Stomach (tissue), 9 donors: ENCODE data around the gene AKAP8L. TPM values are rescaled to one million over a fixed set of nuclear protein-coding genes. Genes with fewer than 3 reads are reported as not detected.

ENCODE experiments used
- DNase-seq, 2 donors: peaks; one replicate each; pipeline versions ENCODE4 v3.0.0 to v3.0.0-alpha.2; 2013 to 2019
- H3K27ac ChIP-seq, 5 donors: fragments of 200-600 bp in 4 of 5; sonication (generic) in 4 of 5; one replicate each; pipeline ENCODE4 v1.5.1; 2013 to 2019; ENCODE audit warnings: mild to moderate bottlenecking in 1 of 5, moderate library complexity in 1 of 5
- H3K27me3 ChIP-seq, 3 donors: fragments of 200-600 bp; sonication (generic); one replicate each; pipeline ENCODE4 v1.5.1; 2017 to 2019; ENCODE audit warnings: mixed run types in 1 of 3
- H3K36me3 ChIP-seq, 4 donors: fragments of 200-600 bp; sonication (generic); 1 replicate in 3 of 4; 2 replicates in 1 of 4; pipeline ENCODE4 v1.5.1; 2016 to 2019
- H3K4me1 ChIP-seq, 4 donors: fragments of 200-600 bp; sonication (generic); one replicate each; pipeline ENCODE4 v1.5.1; 2016 to 2019
- H3K4me3 ChIP-seq, 4 donors: fragments of 200-600 bp; sonication (generic) in 3 of 4; one replicate each; pipeline ENCODE4 v1.5.1; 2016 to 2019; ENCODE audit warnings: mild to moderate bottlenecking in 1 of 4
- H3K9me3 ChIP-seq, 4 donors: fragments of 200-600 bp; sonication (generic); one replicate each; pipeline ENCODE4 v1.5.1; 2016 to 2019
- CTCF ChIP-seq, 7 experiments: fragments of 450-650 bp in 4 of 7; fragments of 200-600 bp in 3 of 7; sonication (generic) in 3 of 7; IDR thresholded peaks; one replicate each; pipeline ENCODE4 v1.5.1; 2016 to 2019; ENCODE audit warnings: antibody characterized with exemption in 7 of 7, control low read depth in 2 of 7, mild to moderate bottlenecking in 1 of 7
- EP300 ChIP-seq: sonication (generic); formaldehyde crosslinking; IDR thresholded peaks from one replicate; pipeline ENCODE4 v1.6.1; 2017; ENCODE audit warnings: antibody characterized with exemption
- POLR2A ChIP-seq, 4 donors: fragments of 450-650 bp; IDR thresholded peaks; one replicate each; pipeline ENCODE4 v1.6.1; 2016; ENCODE audit warnings: antibody characterized with exemption in 4 of 4, control low read depth in 2 of 4, mild to moderate bottlenecking in 1 of 4, moderate library complexity in 1 of 4
- POLR2AphosphoS5 ChIP-seq, 3 donors: sonication (generic); formaldehyde crosslinking; IDR thresholded peaks; one replicate each; pipeline ENCODE4 v1.6.1; 2016; ENCODE audit warnings: antibody characterized with exemption in 3 of 3
- WGBS, 5 donors: extraction: QIAGEN DNeasy Blood & Tissue Kit in 3 of 5; methylation state at CpG; one replicate each; pipeline versions ENCODE4 v1.1.5 to v1.1.7; 2013 to 2018; 5-methylcytosine and 5-hydroxymethylcytosine counted together
- intact Hi-C: fragments of 100-400 bp; cut with DNase I; formaldehyde crosslinking; loops from one replicate; pipeline ENCODE4 v1.15.1; 2023; ENCODE audit warnings: low total_unique reads
- polyA plus RNA-seq, 3 donors: library from polyadenylated mRNA; stranded (reverse); fragments of 200-250 nt; gene quantifications; one replicate each; pipeline ENCODE4 v1.2.3, GENCODE V29; 2013
- total RNA-seq, 5 donors: library from RNA; depleted of rRNA; stranded (reverse); fragments of >200 nt; gene quantifications; one replicate each; pipeline versions ENCODE4 v1.1.0 to v1.2.3, GENCODE V29; 2014 to 2016
- donor health status: healthy with polysubstance abuse.
- donor health status: Bipolar disorder and iron deficiency.
- donor health status: healthy.

AKAP8L gene
- total and polyA plus RNA-seq, 8 donors = 67.8 to 320 (median 91.6) TPM

- H3K9me3 ChIP-seq = no peaks in the 10 kb centered on the region
- peaks cover 0 to 46% (median 3%) of the 10 kb centered on the region in 4 donors for H3K36me3 ChIP-seq
- peaks cover 29 to 55% (median 46%) of the 10 kb centered on the region in 4 donors for H3K4me1 ChIP-seq
- 45 to 73% (median 67%) methylated on average over 14 to 17 of the region's 17 CpGs for WGBS, 5 donors
- TF ChIP-seq CTCF (IDR thresholded peaks at IDR 0.05) (peak in 1 of 7 experiments; percentile 6), POLR2AphosphoS5 (IDR thresholded peaks at IDR 0.05) (no peak), POLR2A (IDR thresholded peaks at IDR 0.05) (no peak), EP300 (no peak)
- intact Hi-C loops = loop anchor here (10.0 kb wide), 1 partner anchor 101 kb away; no protein-coding TSS in a partner anchor
- no peak overlapping the region for H3K4me3 ChIP-seq
- no peak overlapping the region for H3K27ac ChIP-seq
- H3K27me3 ChIP-seq = peaks cover 8 to 53% (median 31%) of the 10 kb centered on the region in 3 donors
- DNase-seq = peak in 1 of 2 donors; percentile 51
Observed at GRCh38 chr19:15453906-15454860, 35.4 kb upstream of the AKAP8L start.

- H3K4me3 ChIP-seq = peak overlapping the region; percentile 45 to 58 (median 51)
- no peak for TF ChIP-seq EP300
- peak in 4 of 7 experiments; percentile 8 to 34 (median 20) for TF ChIP-seq CTCF (IDR thresholded peaks at IDR 0.05)
- no peak for TF ChIP-seq POLR2AphosphoS5 (IDR thresholded peaks at IDR 0.05)
- no peak for TF ChIP-seq POLR2A (IDR thresholded peaks at IDR 0.05)
- peaks cover 8 to 46% (median 27%) of the 10 kb centered on the region in 3 donors for H3K27me3 ChIP-seq
- intact Hi-C loops = loop anchor here (10.0 kb wide), 1 partner anchor 102 kb away; no protein-coding TSS in a partner anchor
- 12 to 36% (median 17%) methylated on average over 9 to 44 of the region's 44 CpGs for WGBS, 5 donors
- H3K9me3 ChIP-seq = no peaks in the 10 kb centered on the region
- peaks cover 35 to 62% (median 54%) of the 10 kb centered on the region in 4 donors for H3K4me1 ChIP-seq
- peak overlapping the region in 4 of 5 donors; percentile 20 to 89 (median 57) for H3K27ac ChIP-seq
- H3K36me3 ChIP-seq = peaks cover 0 to 40% (median 2%) of the 10 kb centered on the region in 4 donors
- peak in 1 of 2 donors; percentile 58 for DNase-seq
Observed at GRCh38 chr19:15453091-15453578, 34.3 kb upstream of the AKAP8L start.

- Histone ChIP-seq H3K27me3 (peaks cover 4 to 39% (median 19%) of the 10 kb centered on the region in 3 donors), H3K27ac (peak overlapping the region; percentile 44 to 89 (median 56)), H3K4me3 (peak overlapping the region; percentile 45 to 58 (median 51)), H3K9me3 (no peaks in the 10 kb centered on the region), H3K4me1 (peaks cover 32 to 54% (median 47%) of the 10 kb centered on the region in 4 donors), H3K36me3 (peaks cover 0 to 34% (median 1%) of the 10 kb centered on the region in 4 donors)
- 12 to 18% (median 15%) methylated on average over 20 to 37 of the region's 37 CpGs for WGBS, 5 donors
- peak; percentile 89 to 91 for DNase-seq
- intact Hi-C loops = loop anchor here (10.0 kb wide), 1 partner anchor 102 kb away; no protein-coding TSS in a partner anchor
- TF ChIP-seq CTCF (IDR thresholded peaks at IDR 0.05) (no peak), POLR2A (IDR thresholded peaks at IDR 0.05) (no peak), EP300 (no peak), POLR2AphosphoS5 (IDR thresholded peaks at IDR 0.05) (peak; percentile 56 to 88 (median 64))
Observed at GRCh38 chr19:15452111-15453047, 33.6 kb upstream of the AKAP8L start.
